Activated T-cell treated with anti-CD3 and anti-CD28 coated beads, Interleukin-2, amount 50 U/mL, for 4 hours (primary cell): Measurements from ENCODE around the gene CBX7. TPM values are rescaled to one million over a fixed set of nuclear protein-coding genes. Genes with fewer than 3 reads are reported as not detected.
A peak's percentile ranks its signal among the peaks of the same experiment; 100 is the strongest.
"Not testable (repeated sequence)": the region's sequence is repeated elsewhere in the genome, so short reads cannot be mapped to it uniquely, and the experiment has no call there.

ENCODE experiments used
- ATAC-seq, 2 donors: fragments of 200-7000 bp; cut with Tn5 transposase; one replicate each; pipeline ENCODE4 v1.10.0; 2021
- DNase-seq: peaks from one replicate; pipeline ENCODE4 v3.0.0-alpha.2; 2020
- H3K27me3 Mint-ChIP-seq: one replicate; pipeline ENCODE4 v1.8.0; 2021; ENCODE audit warnings: low read depth, mixed read lengths
- H3K36me3 Mint-ChIP-seq: one replicate; pipeline ENCODE4 v1.8.0; 2022; ENCODE audit warnings: mixed read lengths; ENCODE audit not compliant: insufficient read depth
- H3K4me1 Mint-ChIP-seq: one replicate; pipeline ENCODE4 v1.8.0; 2021; ENCODE audit warnings: low read depth, mixed read lengths
- H3K4me3 Mint-ChIP-seq: one replicate; pipeline ENCODE4 v1.8.0; 2021; ENCODE audit warnings: mild to moderate bottlenecking, moderate library complexity, mixed read lengths
- H3K9me3 Mint-ChIP-seq: one replicate; pipeline ENCODE4 v1.8.0; 2021; ENCODE audit warnings: mixed read lengths
- total RNA-seq, 3 donors: library from RNA; stranded (reverse); gene quantifications; one replicate each; pipeline ENCODE4 v1.2.1, GENCODE V29; 2021

The CBX7 gene
- total RNA-seq, 3 donors from 2014 or later, result 14.2 to 17.6 (median 14.8) TPM

DNA sequence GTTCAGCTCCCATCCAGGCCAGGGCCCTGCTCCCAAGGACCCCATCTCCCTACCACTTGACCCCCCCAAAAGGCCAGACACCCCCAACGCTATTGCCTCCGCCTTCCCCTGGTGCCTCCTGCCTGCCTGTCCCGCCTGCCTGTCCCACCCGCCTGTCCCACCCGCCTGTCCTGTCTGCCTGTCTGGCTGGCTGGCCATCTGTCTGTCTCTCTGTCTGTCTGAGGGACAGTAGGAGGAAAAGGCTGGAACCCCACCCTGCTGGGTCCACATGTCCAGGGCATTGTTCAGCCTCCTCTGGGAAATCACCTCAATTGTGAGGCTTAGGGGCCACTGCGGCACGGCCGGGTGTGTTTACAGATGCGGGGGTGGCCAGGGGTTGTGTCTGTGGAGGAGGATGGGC is 25.3 kb upstream of the CBX7 start:
- Mint-ChIP-seq H3K4me1 (peaks cover 43% of the 10 kb centered on the region), H3K9me3 (no peaks in the 10 kb centered on the region), H3K27me3 (no peaks in the 10 kb centered on the region), H3K36me3 (no peaks in the 10 kb centered on the region), H3K4me3 (no peak overlapping the region)
- ATAC-seq, result no peak
- DNase-seq, result no peak

DNA sequence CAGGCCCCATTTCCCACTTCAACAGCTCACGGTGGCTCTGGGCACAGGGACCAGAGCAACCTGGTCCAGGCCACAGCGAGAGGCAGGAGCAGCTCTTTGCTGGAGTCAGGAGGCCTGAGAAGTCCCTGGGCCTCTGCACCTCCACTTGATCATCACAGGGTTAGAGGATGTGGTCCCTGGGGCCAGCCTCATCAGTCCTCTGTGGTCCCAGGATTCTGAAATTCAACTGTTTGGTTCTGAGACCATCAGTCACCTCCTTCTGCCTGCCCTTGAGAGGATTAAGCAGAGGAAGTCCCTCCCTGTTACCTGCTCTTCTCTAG is 24.9 kb upstream of the CBX7 start:
- Mint-ChIP-seq H3K36me3 (no peaks in the 10 kb centered on the region), H3K4me1 (peaks cover 44% of the 10 kb centered on the region), H3K9me3 (no peaks in the 10 kb centered on the region), H3K27me3 (no peaks in the 10 kb centered on the region), H3K4me3 (no peak overlapping the region)
- ATAC-seq, result no peak
- no peak for DNase-seq

DNA sequence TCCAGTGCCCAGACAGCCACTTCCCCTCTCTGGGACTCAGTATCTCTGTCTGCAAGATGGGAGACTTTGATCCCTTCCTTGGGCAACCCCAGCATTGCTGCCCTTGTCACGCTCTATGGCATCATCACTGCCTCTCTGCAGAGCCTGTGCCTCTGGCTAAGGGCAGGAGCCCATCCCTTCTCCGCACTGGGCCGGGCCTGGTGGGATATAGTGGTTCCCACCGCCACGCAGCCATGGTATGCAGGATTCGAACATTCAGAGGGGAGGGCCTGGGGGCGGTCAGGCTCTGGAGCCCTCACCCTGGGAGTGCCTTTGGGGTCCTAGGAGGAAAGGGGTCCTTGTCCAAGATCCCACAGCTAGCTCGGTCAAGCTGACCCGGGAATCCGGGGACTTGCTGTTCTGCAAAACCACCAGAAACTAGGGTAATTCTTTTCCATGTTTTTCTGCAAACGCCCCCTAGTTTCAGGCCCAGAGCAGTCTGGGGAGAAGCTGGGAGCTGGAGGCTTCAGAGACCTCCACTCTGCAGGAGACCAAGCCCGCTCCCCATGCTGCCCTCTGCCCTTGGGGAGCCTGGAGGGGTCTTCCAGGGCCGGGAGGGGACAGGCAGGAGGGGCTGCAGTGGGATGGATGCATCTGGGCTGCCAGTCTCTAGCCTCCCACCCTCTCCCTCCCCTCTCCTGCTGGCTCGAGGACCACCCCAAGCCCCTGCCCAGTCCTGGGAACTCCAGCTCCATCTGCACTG is 24.4 kb upstream of the CBX7 start:
- Mint-ChIP-seq H3K9me3 (no peaks in the 10 kb centered on the region), H3K4me1 (peaks cover 49% of the 10 kb centered on the region), H3K27me3 (no peaks in the 10 kb centered on the region), H3K36me3 (no peaks in the 10 kb centered on the region), H3K4me3 (no peak overlapping the region)
- no peak for ATAC-seq
- DNase-seq, result no peak

DNA sequence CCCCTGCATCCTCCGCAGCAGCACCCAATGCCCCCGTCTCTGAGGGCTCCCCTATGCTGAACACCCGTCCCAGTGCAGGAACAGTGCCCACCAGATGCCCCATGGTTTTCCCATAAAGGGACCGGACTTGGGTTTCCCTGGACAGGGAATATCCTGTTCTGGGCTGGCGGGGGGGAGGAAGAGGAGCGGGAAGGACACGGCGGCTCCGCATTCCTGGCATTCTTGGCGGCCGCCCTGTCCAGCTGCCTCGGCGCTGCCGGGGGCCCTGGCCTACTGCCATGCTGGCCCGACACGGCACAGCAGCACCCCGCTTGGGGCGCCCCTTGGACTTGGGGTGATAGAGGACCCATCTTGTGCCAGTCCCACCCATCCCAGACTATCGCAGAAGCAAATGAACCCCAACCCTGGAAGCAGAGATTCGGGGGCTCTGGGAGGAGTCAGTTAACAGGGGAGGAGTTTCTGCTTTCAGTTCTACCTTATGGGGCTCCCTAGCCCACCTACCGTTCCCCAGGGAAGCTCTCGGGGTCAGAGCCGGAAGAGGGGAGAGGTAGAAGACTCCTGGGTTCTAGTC is 23.7 kb upstream of the CBX7 start:
- no peaks in the 10 kb centered on the region for H3K27me3 Mint-ChIP-seq
- H3K36me3 Mint-ChIP-seq, result no peaks in the 10 kb centered on the region
- DNase-seq (no peak), ATAC-seq (no peak)
- peaks cover 54% of the 10 kb centered on the region for H3K4me1 Mint-ChIP-seq
- H3K9me3 Mint-ChIP-seq, result no peaks in the 10 kb centered on the region
- no peak overlapping the region for H3K4me3 Mint-ChIP-seq

DNA sequence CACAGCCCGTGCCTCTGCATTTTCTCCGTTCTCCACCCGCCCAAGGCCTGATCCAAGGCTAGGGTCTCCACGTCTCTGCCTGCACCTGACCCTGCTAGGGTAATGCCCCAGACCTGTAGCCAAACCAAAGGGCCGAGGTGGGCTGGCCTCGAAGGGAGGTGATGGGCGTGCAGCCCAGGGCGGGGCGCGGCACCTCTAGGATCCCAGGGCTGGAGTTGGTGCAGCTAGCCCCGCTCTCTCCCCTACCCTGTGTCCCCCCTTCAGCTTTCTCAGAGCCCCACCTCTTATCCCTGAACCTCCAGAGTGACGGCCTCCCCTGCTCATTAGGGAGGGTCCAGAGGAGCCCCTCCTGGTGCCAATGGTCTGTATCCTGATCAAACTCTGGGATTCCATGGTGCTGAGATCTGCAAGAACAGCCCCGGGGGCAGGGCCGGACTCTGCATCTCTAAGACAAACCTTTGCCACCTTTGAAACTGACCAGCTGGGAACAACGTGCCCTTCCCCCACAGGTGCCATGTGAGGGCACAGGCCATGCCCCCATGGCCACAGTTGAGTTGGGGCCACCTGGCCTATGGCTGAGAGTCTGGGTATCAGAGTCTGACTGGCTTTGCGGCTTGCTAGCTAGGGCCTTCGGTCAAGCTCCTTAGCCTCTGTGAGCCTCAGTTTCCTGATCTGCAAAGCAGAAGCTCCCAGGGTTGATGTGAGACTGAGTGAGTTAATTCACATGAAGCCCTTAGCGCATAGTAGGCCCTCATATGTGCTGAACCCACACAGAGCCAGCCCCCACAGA is 23.1 kb upstream of the CBX7 start:
- Mint-ChIP-seq H3K4me1 (peaks cover 61% of the 10 kb centered on the region), H3K36me3 (no peaks in the 10 kb centered on the region), H3K4me3 (no peak overlapping the region), H3K9me3 (no peaks in the 10 kb centered on the region), H3K27me3 (no peaks in the 10 kb centered on the region)
- no peak for ATAC-seq
- no peak for DNase-seq

DNA sequence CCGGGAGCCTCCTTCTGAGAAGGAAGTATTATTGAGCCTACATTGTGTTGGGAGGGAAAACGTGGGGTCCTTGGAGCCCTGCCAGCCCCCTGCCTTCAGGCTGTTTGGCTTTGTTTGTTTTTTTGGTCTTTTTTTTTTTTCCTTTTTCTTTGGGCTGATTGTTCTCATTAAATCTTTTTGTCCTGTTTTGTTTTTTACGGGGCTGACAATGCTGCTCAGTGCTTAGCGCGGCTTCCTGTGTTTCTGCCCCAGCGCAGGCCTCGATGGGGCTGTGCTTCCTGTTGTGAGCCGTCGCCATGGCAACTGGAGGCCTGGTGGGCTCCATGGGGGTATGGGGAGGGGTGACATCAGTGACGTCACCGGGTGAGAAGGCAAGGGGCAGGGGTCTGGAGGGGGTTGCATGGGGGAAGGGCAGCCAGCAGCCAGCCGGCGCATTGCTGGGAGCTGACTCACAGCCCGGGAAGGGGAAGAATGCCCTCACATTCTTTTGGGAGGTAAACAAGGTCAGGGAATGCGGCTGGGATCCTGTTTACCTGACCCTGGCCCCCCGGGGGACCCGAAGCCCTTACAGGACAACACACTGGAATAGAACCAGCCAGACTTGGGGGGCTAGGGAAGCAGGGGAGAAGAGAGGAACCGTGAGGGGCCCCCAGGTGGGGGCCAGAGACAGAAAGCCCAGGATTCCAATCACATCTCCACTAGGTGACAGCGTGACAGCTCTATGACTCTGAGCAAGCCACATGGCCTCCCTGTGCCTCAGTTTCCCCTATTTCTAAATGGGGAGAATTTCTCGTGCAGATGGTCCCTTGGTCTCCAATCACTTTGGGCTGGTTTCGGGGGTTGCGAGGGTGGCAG is 22.2 kb upstream of the CBX7 start:
- peaks cover 3% of the 10 kb centered on the region for H3K27me3 Mint-ChIP-seq
- no peaks in the 10 kb centered on the region for H3K9me3 Mint-ChIP-seq
- H3K36me3 Mint-ChIP-seq, result no peaks in the 10 kb centered on the region
- ATAC-seq (peak in 1 of 2 donors; percentile 44), DNase-seq (peak; percentile 55)
- H3K4me1 Mint-ChIP-seq, result peaks cover 61% of the 10 kb centered on the region
- peak overlapping the region; percentile 68 for H3K4me3 Mint-ChIP-seq

DNA sequence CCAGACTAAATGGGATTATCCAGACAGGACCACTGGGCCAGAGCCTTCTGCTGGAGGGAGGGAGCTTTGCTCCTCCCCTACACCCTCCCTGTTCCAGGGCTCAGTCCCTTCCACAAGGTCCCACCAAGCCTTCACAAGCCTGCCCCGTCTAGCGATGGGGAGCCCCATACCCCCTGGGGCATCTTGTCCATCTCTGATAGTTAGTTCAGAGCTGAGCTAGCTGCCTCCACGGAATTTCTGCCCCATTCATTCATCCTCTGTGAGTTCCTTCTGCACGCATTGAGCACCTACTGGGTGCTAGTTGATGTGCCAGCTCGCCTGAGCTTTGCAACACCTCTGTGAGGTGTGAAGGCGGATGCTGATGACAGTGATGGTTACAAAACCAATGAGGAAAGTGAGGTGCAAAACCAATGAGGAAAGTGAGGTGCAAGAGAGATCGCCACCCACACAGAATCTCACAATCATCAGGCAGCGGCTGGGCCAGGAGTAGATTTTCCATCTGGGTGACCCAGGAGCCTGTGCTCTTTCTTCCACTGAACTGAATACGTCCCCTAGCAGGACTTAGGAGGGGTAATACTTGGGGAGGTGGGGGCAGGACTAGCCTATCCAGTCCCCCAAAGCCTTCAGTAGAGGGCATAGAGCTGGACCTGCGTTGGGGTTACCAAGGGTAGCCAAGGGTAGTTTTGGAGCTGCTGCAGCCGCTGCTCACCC is 21.5 kb upstream of the CBX7 start:
- H3K4me3 Mint-ChIP-seq, result peak overlapping the region; percentile 68
- no peaks in the 10 kb centered on the region for H3K36me3 Mint-ChIP-seq
- peaks cover 5% of the 10 kb centered on the region for H3K27me3 Mint-ChIP-seq
- H3K9me3 Mint-ChIP-seq, result no peaks in the 10 kb centered on the region
- peaks cover 60% of the 10 kb centered on the region for H3K4me1 Mint-ChIP-seq
- DNase-seq (no peak), ATAC-seq (peak; percentile 12 to 22)

DNA sequence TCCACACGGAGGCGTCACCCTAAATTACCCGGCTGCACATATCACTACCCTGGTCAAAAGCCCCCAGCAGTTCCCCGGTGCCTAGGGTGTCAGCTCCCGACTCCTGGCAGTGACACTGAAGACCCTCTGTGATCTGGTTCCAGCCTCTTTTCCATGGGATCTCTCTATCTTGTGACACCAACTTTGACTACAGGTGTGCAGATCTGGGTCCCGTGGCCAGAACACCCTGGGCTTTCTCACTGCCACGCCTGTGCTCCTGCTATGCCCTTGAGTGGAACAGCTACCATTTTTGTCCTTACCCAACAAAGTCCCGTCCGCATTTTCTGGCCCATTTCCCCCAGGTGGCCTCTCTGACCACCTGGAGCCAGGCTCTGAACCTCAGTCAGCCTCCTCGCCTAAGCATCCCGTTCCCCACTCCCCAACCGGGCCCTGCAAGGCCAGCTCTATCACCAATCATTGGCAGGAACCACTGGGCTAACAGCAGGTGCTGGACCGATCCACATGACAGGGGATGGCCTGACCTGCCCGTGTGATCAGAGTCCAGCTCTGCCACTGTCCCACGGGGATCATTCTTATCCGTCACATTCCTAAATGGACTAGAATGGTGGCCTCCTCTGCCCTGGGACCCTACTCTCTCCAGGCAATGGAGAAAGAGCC is 20.7 kb upstream of the CBX7 start:
- ATAC-seq (no peak), DNase-seq (no peak)
- Mint-ChIP-seq H3K9me3 (no peaks in the 10 kb centered on the region), H3K27me3 (peaks cover 5% of the 10 kb centered on the region), H3K4me3 (no peak overlapping the region), H3K36me3 (no peaks in the 10 kb centered on the region), H3K4me1 (peaks cover 54% of the 10 kb centered on the region)

DNA sequence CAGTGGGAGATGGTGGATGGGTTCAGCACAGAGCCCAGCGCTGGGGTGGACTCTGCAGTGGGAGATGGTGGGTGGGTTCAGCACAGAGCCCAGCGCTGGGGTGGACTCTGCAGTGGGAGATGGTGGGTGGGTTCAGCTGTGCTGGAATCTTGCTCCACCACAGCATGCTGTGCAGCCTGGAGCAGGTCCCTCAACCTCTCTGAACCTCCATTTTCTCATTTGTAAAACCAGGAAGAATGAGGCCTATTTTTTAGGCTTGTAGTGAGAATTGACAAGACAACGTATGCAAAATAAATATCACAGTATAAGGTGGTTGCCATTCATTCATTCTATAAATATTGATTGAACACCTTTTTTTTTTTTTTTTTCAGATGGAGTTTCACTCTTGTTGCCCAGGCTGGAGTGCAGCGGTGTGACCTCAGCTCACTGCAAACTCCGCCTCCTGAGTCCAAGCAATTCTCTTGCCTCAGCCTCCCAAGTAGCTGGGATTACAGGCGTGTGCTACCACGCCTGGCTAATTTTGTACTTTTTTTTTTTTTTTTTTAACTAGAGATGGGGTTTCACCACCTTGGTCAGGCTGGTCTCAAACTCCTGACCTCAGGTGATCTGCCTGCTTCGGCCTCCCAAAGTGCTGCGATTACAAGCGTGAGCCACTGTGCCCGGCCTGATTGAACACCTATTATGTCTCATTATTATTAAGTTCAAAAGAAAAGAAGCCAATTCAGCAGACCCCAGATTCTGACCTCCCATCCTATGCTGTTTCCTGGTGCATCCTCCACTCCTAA is 20.0 kb upstream of the CBX7 start:
- not testable (repeated sequence) for ATAC-seq, DNase-seq, H3K36me3 Mint-ChIP-seq, H3K27me3 Mint-ChIP-seq, H3K4me3 Mint-ChIP-seq, H3K9me3 Mint-ChIP-seq
- peaks cover 47% of the 10 kb centered on the region for H3K4me1 Mint-ChIP-seq

DNA sequence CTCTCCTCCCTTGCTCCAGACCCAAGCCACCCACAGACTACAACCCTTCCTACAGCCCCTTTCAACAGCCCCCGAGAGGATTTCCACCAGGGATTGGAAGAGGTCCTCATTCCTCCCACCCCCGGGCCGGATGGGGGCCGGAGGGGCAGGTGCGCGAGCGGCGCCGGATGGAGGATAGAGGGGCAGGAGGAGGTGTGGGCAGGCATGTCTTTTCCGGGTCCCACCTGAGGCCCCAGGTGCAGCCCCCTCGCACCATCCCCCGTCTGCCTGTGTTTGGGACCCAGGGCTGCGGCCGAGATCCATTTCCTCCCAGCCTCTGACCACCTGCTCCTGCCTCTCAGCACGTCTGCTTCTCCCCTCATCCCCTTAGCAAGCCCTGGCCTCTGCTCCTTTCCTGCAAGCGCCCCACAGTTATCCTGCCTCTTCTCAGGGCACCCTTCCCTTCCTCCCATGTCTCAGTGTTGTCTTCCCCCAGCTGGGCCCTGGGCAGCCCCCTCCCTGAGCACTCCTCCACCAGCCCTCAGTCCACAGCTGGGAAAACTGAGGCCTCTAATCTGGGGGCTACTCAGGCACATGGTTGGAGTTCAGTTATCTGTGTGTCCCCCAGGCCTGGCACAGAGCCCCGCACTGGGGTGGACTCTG is 19.3 kb upstream of the CBX7 start:
- Mint-ChIP-seq H3K27me3 (peaks cover 6% of the 10 kb centered on the region), H3K9me3 (no peaks in the 10 kb centered on the region), H3K36me3 (no peaks in the 10 kb centered on the region), H3K4me3 (no peak overlapping the region), H3K4me1 (peaks cover 45% of the 10 kb centered on the region)
- DNase-seq (no peak), ATAC-seq (no peak)

DNA sequence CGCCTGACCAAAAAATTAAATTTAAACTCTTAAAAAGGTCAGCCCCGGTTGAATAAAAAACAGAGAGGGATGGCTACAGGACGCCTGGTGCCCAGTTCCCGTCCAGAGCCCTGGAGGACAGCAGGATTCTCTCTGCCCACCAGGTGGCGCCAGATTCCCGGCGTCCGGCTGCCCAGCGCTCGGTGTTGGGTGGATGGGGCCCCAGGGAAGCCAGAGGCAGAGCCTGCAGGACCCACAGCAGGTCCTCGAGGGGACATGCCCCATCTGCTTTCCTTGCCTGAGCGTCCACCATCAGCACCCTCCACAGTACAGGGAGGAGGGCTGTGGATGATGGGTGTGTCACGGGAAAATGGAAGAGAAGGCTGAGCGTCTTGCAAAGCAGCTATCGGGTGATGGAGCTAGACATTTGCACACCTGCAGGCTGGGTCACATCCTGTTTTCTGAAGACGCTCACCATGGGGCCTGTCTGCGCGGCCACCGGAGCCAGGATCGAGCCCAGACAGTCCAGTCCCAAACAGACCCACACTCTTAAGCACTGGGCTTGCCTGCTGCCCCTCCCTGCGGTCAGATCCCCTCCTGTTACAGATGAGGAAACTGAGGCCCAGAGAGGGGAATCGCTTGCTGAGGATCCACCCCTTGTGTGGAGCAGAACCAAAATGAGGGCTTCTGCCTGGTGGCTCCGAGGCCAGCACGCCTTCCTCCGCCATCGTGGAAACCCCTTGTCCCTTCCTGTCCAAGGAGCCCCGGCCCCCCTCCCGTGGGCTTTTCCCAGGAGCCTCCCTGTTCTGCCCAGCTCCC is 18.5 kb upstream of the CBX7 start:
- H3K27me3 Mint-ChIP-seq, result peaks cover 6% of the 10 kb centered on the region
- H3K9me3 Mint-ChIP-seq, result no peaks in the 10 kb centered on the region
- ATAC-seq (peak; percentile 88 to 91), DNase-seq (peak; percentile 82)
- peaks cover 45% of the 10 kb centered on the region for H3K4me1 Mint-ChIP-seq
- H3K36me3 Mint-ChIP-seq, result no peaks in the 10 kb centered on the region
- H3K4me3 Mint-ChIP-seq, result peak overlapping the region; percentile 48
